Measurements from ENCODE around the gene PKN1. TPM values are rescaled to one million over a fixed set of nuclear protein-coding genes. Genes with fewer than 3 reads are reported as not detected.

PKN1 gene
- total RNA-seq = 100 to 1,000 TPM; 221 TPM

GRCh38 chr19:14432791-14433553 is at the start of gene PKN1:
TSS of gene PKN1 (plus strand) at chr19:14433306. CDS start at chr19:14433522, 216 bp downstream.

DNA sequence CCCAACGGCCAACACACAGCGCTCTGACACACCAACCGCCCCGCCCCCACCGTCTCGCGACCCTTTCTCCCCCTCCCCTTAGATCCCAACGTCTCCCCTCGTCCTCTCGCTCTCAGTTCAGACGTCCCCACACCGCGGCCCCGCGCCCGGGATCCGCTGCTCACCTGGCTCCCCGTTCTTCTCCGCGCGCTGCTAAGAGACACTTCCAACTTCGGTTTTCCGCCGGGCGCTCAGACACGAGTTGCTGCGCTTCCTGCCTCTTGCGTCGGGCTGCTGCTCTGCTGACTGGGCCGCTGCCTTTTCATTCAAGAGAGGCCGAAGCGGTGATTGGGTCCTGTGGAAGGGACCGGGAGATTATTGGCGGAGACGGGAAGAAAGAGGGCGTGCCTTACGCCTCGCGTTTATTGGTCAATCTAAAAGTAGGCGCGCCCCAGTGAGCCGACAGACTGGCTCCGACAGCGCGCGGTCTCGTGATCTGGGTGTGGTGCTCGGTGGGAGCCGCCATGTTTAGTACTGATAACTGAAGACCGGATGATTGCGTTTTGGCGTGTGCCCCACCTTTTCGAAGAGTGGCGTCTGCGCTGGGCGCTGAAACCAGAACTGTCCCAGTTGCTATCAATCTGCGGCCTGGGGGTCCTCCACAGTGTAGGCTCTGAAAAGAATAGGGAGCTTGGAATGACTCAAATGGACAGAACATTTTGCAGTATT is 13.8 kb upstream of the PKN1 start, which contains the start of gene DDX39A:
TSS of gene DDX39A (minus strand) at position 236 of the 708 bp plus-strand sequence. CDS start 6,121 bp downstream, outside the sequence.

DNA sequence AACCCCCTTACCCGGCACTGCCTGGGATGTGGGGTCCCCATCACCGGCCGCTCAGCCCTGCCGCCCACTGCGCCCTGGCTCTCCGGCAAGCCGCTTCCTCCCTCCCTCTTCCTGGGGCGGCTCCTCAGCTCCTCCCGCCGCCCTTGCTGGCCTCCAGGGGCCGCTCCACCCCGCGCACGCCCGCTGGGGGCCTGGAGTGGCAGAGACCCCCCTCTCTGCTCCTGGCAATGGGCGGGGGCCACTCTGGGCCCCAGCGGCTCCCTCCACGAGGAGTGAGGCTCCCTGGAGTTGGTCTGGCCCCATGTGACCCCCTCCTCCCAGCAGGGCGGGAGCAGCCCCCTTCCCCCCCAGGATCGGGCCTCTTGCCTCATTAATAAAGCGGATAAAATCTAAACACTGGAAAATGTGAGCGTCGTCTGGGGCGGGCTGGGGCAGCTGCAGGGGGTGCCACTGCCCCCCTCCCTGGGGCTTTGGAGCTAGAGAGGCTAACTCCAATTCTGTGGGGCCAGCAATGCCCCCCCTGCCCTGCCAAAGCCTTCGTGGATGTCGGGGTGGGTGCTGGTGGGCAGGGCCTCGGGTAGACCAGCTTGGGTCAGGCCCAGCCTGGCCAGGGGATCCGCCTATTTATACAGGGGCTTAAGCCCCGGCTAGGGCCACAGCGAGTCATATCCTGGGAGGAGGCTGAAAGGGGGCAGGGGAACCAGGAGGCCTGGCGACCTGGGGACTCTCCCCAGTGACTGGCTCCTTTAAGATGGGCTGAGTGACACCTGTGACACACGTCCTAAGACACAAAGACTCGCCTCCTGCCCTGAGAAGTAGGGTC is 42.4 kb downstream of the PKN1 start, which contains the start of gene PTGER1:
TSS of gene PTGER1 (minus strand) at position 104 of the 823 bp plus-strand sequence. CDS start 1,034 bp downstream, outside the sequence.

GRCh38 chr19:14496029-14496833 is 63.1 kb downstream of the PKN1 start, which contains the start of gene GIPC1:
TSS of gene GIPC1 (minus strand) at chr19:14496127. CDS start at chr19:14482976, 13,151 bp downstream.

DNA sequence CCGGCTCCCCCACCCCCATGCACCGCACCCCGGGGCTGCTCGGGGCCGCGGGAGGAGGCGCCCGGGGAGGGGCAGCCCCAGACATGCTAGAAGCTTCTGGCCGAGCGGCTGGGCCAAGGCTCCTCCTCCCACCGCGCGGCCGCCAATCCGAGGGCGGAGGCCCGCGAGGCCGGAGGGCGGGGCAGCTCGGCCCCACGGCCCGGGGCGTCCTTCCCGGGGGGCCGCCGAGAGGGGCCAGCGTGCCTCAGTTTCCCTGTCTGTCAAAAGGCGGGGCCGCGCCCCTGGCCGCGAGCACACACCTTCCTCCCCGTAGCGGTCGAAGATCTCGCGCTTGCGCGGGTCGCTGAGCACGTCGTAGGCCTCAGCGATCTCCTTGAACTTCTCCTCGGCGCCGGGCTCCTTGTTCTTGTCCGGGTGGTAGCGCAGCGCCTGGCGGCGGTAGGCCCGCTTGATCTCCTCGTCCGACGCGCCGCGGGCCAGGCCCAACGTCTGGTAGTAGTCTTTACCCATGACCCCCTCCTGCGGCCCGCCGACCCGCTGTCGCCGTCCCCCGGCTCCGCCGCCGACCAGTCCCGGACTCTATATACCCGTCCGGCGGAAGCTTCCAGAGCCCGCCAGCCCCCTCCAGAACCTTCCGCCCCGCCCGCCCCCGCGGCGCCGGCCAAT is 84.9 kb downstream of the PKN1 start, which contains the start of gene DNAJB1:
TSS of gene DNAJB1 (minus strand) at position 558 of the 666 bp plus-strand sequence. CDS start at position 510, 48 bp downstream.

Other genes starting within 250 kb of the PKN1 start
- gene ADGRL1, start 227.1 kb upstream of the PKN1 start, total RNA-seq = 10 to 100 TPM; 13.6 to 14.7 TPM
- gene ADGRE5, start 51.9 kb upstream of the PKN1 start, total RNA-seq = 100 to 1,000 TPM; 299 to 308 TPM
- gene DDX39A, start 14.0 kb upstream of the PKN1 start, total RNA-seq = 100 to 1,000 TPM; 199 to 205 TPM
- gene PTGER1, start 42.0 kb downstream of the PKN1 start, total RNA-seq = under 1 TPM; 0.53 to 0.78 TPM
- 10 to 100 TPM; 47.2 to 47.4 TPM for gene GIPC1, start 62.8 kb downstream of the PKN1 start, total RNA-seq
- gene DNAJB1, start 85.1 kb downstream of the PKN1 start, total RNA-seq = 100 to 1,000 TPM in 1 of 2 experiments, 10 to 100 TPM in 1; 98.4 to 102 TPM
- 100 to 1,000 TPM; 154 to 157 TPM for gene TECR, start 96.3 kb downstream of the PKN1 start, total RNA-seq
- gene NDUFB7, start 138.8 kb downstream of the PKN1 start, total RNA-seq = 100 to 1,000 TPM in 1 of 2 experiments, 10 to 100 TPM in 1; 97.4 to 100 TPM
- not detected for gene CLEC17A, start 149.8 kb downstream of the PKN1 start, total RNA-seq
- gene ADGRE3, start 241.5 kb downstream of the PKN1 start, total RNA-seq = not detected

Data from activated naive CD4-positive, alpha-beta T cell treated with anti-CD3 and anti-CD28 coated beads, Interleukin-2, amount 10 ng/mL, durations not matched to agents 5 hours and 36 hours (primary cell).